Ovary (tissue), 9 donors: ENCODE data around the gene C20orf173. TPM values are rescaled to one million over a fixed set of nuclear protein-coding genes. Genes with fewer than 3 reads are reported as not detected.

Source experiments
- DNase-seq, 5 donors: peaks; one replicate each; pipeline ENCODE4 v3.0.0-alpha.2; 2019 to 2020
- H3K27ac ChIP-seq, 2 donors: fragments of 200-600 bp; one replicate each; pipeline versions ENCODE4 v1.5.1 to v1.8.0; 2019 to 2022
- H3K27me3 ChIP-seq: fragments of 200-600 bp; one replicate; pipeline ENCODE4 v1.8.0; 2022
- H3K36me3 ChIP-seq: fragments of 200-600 bp; sonication (generic); one replicate; pipeline ENCODE4 v1.5.1; 2019
- H3K4me1 ChIP-seq: one replicate; pipeline ENCODE4 v1.8.1; 2013; ENCODE audit warnings: mild to moderate bottlenecking, moderate library complexity; ENCODE audit not compliant: insufficient read depth
- H3K4me3 ChIP-seq: fragments of 200-600 bp; sonication (generic); one replicate; pipeline ENCODE4 v1.5.1; 2017
- H3K9me3 ChIP-seq, 2 donors: fragments of 200-600 bp in 1 of 2; sonication (generic) in 1 of 2; one replicate each; pipeline versions ENCODE4 v1.5.1 to v1.8.1; 2013 to 2019; ENCODE audit warnings: mild to moderate bottlenecking in 1 of 2, moderate library complexity in 1 of 2
- EP300 ChIP-seq: sonication (generic); formaldehyde crosslinking; IDR thresholded peaks from one replicate; pipeline ENCODE4 v1.6.1; 2017; ENCODE audit warnings: antibody characterized with exemption
- POLR2A ChIP-seq: fragments of 450-650 bp; IDR thresholded peaks from one replicate; pipeline ENCODE4 v1.6.1; 2017; ENCODE audit warnings: antibody characterized with exemption, mild to moderate bottlenecking, moderate library complexity
- WGBS, 3 donors: extraction: QIAGEN DNeasy Blood & Tissue Kit in 1 of 3; methylation state at CpG; one replicate each; pipeline versions ENCODE4 v1.1.5 to v1.1.7; 2013 to 2017; 5-methylcytosine and 5-hydroxymethylcytosine counted together
- intact Hi-C, 4 donors: fragments of 100-400 bp; cut with DNase I; formaldehyde crosslinking; loops; one replicate each; pipeline versions ENCODE4 v1.11.0 to v1.15.1; 2022 to 2023
- polyA plus RNA-seq, 2 donors: library from polyadenylated mRNA; stranded (reverse); fragments of 200-250 nt in 1 of 2; fragments of 350-450 nt in 1 of 2; fragmentation: Illumina TruSeq in 1 of 2; extraction: RNeasy Lipid Tissue Mini Kit (QIAGEN cat#74804) in 1 of 2; gene quantifications; one replicate each; pipeline ENCODE4 v1.2.3, GENCODE V29; 2013 to 2014
- total RNA-seq, 7 donors: library from RNA; depleted of rRNA in 2 of 7; stranded (reverse); fragments of >200 nt in 2 of 7; fragmentation: NEBNext Ultra II Directional in 3 of 7; extraction: Animal tissue kit (Norgen Biotek cat#: 25700) in 3 of 7; gene quantifications; one replicate each; pipeline versions ENCODE4 v1.1.0 to v1.2.4, GENCODE V29; 2016 to 2023
- TF ChIP-seq, protein P1 (sequence below), 3 donors: fragments of 450-650 bp in 2 of 3; fragments of 200-600 bp in 1 of 3; IDR thresholded peaks; one replicate each; pipeline versions ENCODE4 v1.5.1 to v1.8.0; 2016 to 2022; ENCODE audit warnings: antibody characterized with exemption in 3 of 3, mild to moderate bottlenecking in 1 of 3
- donor health status: DM: no; HTN: no; CAD: no; lungs with moderate emphysema.
- donor health status: DM: no; HTN: no; CAD: no.
- donor health status: Bipolar disorder and iron deficiency.
- donor health status: DM: yes; HTN: yes; CAD: no.
- donor health status: DM: no; HTN: no; CAD: no.
- donor health status: DM: yes; HTN: yes; CAD: no.

Gene C20orf173
- total and polyA plus RNA-seq, 9 donors, result not detected

DNA sequence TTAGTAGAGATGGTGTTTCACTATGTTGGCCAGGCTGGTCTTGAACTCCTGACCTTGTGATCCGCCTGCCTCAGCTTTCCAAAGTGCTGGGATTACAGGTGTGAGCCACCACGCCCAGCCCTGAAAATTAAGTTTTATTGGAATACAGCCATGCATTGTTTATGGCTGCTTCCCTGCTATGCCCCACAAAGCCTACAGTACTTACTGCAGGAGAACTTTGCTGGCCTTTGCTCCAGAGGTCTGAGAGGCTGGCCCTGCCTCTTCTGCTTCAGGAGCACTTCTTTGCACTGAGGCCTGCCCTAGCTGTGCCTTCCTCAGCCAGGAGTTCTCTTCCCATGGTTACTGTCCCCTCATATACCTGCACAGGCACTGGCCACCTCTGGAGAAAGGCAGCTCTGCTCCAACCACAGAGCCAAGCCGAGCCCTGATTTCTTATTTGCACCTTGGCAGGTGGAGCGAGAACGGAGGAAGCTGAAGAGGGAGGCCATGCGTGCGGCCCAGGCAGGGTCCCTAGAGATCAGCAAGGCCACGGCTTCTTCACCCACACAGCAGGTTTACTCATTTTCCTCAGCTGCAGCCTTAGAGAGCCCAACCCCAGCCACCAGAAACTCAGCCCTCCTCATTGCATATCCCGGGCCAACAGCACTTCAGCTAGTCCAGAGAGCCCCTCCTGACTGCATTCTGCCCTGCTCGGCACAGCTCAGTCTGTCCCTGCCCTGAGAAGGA is 20.8 kb downstream of the C20orf173 start:
- Histone ChIP-seq H3K9me3 (no peaks in the 10 kb centered on the region), H3K36me3 (no peaks in the 10 kb centered on the region), H3K4me1 (no peaks in the 10 kb centered on the region), H3K27me3 (no peaks in the 10 kb centered on the region), H3K4me3 (no peak overlapping the region), H3K27ac (no peak overlapping the region)
- 89 to 94% (median 93%) methylated on average over 9 to 10 of the region's 10 CpGs for WGBS, 3 donors
- DNase-seq, result no peak
- TF ChIP-seq POLR2A (no peak), EP300 (no peak)
- TF ChIP-seq, protein P1, sequence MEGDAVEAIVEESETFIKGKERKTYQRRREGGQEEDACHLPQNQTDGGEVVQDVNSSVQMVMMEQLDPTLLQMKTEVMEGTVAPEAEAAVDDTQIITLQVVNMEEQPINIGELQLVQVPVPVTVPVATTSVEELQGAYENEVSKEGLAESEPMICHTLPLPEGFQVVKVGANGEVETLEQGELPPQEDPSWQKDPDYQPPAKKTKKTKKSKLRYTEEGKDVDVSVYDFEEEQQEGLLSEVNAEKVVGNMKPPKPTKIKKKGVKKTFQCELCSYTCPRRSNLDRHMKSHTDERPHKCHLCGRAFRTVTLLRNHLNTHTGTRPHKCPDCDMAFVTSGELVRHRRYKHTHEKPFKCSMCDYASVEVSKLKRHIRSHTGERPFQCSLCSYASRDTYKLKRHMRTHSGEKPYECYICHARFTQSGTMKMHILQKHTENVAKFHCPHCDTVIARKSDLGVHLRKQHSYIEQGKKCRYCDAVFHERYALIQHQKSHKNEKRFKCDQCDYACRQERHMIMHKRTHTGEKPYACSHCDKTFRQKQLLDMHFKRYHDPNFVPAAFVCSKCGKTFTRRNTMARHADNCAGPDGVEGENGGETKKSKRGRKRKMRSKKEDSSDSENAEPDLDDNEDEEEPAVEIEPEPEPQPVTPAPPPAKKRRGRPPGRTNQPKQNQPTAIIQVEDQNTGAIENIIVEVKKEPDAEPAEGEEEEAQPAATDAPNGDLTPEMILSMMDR (IDR thresholded peaks at IDR 0.05), result no peak
- intact Hi-C loops, result no loop called here

DNA sequence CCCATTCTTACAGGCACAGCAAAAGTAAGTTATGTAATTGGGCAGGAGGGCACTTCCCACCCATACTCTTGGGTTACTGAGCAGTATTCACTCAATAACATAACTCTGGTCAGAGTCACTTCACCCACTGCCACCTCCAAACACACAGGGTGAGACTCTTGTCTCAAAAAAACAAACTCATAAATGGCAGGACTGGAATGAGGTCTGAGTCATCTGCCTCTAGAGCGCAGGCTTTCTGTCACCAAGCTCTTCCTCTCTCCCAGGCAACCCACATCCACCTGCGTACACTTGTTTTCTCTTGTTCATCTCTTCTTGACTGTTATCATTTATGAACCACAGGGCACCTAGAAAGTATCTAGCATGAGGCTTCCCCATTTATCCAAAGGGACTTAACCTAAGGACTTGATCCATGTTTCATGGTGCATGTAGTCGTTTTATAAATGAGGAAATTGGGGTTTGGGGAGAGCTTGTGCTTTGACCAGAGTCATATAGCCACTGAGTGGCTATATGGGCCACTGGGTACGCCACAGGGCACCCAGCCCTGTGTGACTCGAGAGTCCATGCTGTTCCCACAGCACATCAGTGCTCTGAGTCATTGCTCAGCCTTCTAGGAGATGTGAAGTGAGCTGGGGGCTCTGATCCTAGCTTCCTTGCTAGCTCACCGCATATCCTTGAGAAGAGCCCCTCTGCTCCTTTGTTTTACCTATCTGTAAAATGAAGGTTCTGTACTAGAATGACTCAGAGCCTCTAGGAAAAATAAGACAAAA is 22.4 kb downstream of the C20orf173 start:
- no peaks in the 10 kb centered on the region for H3K9me3 ChIP-seq
- DNase-seq, result no peak
- intact Hi-C loops, result no loop called here
- H3K4me1 ChIP-seq, result no peaks in the 10 kb centered on the region
- no peak overlapping the region for H3K4me3 ChIP-seq
- TF ChIP-seq EP300, result no peak
- TF ChIP-seq, protein P1 (IDR thresholded peaks at IDR 0.05), result no peak
- TF ChIP-seq POLR2A, result no peak
- H3K27ac ChIP-seq, result no peak overlapping the region
- no peaks in the 10 kb centered on the region for H3K36me3 ChIP-seq
- 92 to 95% (median 94%) methylated on average over 6 of the region's 6 CpGs for WGBS, 3 donors
- H3K27me3 ChIP-seq, result no peaks in the 10 kb centered on the region

DNA sequence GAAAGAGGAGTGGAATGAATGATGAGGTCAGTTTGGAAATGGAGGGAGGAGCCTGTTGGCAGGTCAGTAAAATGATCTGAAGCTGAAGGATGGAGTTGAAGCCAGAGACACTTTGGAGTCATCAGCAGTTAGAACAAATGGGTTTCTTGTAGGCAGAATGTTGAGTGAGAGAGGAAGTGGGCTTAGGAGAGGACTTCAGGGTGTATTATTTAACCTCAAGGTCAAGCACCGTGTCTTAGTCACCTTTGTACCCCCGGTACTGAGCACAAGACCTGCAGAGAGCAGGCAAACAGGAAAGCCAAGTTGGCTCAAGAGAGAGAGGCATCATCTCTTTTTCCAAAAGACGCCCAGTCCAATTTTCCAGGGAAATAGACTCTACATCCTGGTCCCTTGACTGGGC is 23.3 kb downstream of the C20orf173 start:
- TF ChIP-seq POLR2A (no peak), EP300 (no peak)
- TF ChIP-seq, protein P1 (IDR thresholded peaks at IDR 0.05), result no peak
- Histone ChIP-seq H3K4me3 (no peak overlapping the region), H3K4me1 (no peaks in the 10 kb centered on the region), H3K27me3 (no peaks in the 10 kb centered on the region), H3K36me3 (no peaks in the 10 kb centered on the region), H3K9me3 (no peaks in the 10 kb centered on the region), H3K27ac (no peak overlapping the region)
- no peak for DNase-seq
- 74 to 82% (median 78%) methylated on average over 3 of the region's 3 CpGs for WGBS, 3 donors
- intact Hi-C loops, result no loop called here

DNA sequence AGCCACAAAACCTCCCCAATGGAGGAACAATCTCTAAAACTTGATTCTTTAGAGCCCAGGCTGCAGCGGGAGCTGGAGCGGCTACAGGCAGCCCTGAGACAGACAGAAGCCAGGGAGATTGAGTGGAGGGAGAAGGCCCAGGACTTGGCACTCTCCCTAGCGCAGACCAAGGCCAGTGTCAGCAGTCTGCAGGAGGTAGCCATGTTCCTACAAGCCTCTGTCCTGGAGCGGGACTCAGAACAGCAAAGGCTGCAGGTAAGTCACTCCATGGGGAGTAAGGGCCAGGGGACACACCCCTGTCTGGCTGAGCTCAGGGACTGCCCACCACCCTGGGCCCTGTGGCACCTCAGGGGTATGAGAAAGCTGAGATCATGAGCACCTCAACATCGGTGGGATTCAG is 24.7 kb downstream of the C20orf173 start:
- Histone ChIP-seq H3K36me3 (no peaks in the 10 kb centered on the region), H3K27ac (no peak overlapping the region), H3K27me3 (no peaks in the 10 kb centered on the region), H3K4me1 (no peaks in the 10 kb centered on the region), H3K9me3 (no peaks in the 10 kb centered on the region), H3K4me3 (no peak overlapping the region)
- intact Hi-C loops, result loop anchor here in 1 of 4 donors (5.0 kb wide), 1 partner anchor 578 kb away; no protein-coding TSS in a partner anchor
- DNase-seq, result no peak
- 92 to 95% (median 95%) methylated on average over 5 of the region's 5 CpGs for WGBS, 3 donors
- TF ChIP-seq EP300, result no peak
- TF ChIP-seq POLR2A, result no peak
